ENCODE data around the gene BPIFB1.

Gene BPIFB1

GRCh38 chr20:33328157-33329137 is 45.4 kb downstream of the BPIFB1 start:
- no peak for DNase-seq

GRCh38 chr20:33332905-33333456 is 50.0 kb downstream of the BPIFB1 start:
- no peak for DNase-seq

GRCh38 chr20:33333616-33334015 is 50.6 kb downstream of the BPIFB1 start:
- no peak for DNase-seq

- DNase-seq = no peak
Observed at GRCh38 chr20:33334111-33334510, 51.1 kb downstream of the BPIFB1 start.

- no peak for DNase-seq
Observed at GRCh38 chr20:33336375-33336774, 53.4 kb downstream of the BPIFB1 start.

- DNase-seq = no peak
Observed at GRCh38 chr20:33337119-33337518, 54.1 kb downstream of the BPIFB1 start.

GRCh38 chr20:33337531-33338165 is 54.6 kb downstream of the BPIFB1 start:
- no peak for DNase-seq

GRCh38 chr20:33338467-33339258 is 55.6 kb downstream of the BPIFB1 start:
- DNase-seq = no peak

- DNase-seq = no peak
Observed at GRCh38 chr20:33339515-33340058, 56.6 kb downstream of the BPIFB1 start.

- DNase-seq = no peak
Observed at GRCh38 chr20:33343521-33343920, 60.5 kb downstream of the BPIFB1 start.

GRCh38 chr20:33345342-33345741 is 62.3 kb downstream of the BPIFB1 start:
- no peak for DNase-seq

GRCh38 chr20:33348136-33348937 is 65.3 kb downstream of the BPIFB1 start:
- no peak for DNase-seq

GRCh38 chr20:33349493-33349892 is 66.5 kb downstream of the BPIFB1 start:
- no peak for DNase-seq

- no peak for DNase-seq
Observed at GRCh38 chr20:33351696-33352095, 68.7 kb downstream of the BPIFB1 start.

GRCh38 chr20:33352258-33353012 is 69.4 kb downstream of the BPIFB1 start:
- no peak for DNase-seq

- no peak for DNase-seq
Observed at GRCh38 chr20:33353013-33353402, 70.0 kb downstream of the BPIFB1 start.
